ENCODE measurements around the gene TSLP. TPM values are rescaled to one million over a fixed set of nuclear protein-coding genes. Genes with fewer than 3 reads are reported as not detected.

TSLP gene
- total and polyA plus RNA-seq, 2 donors (not counting 3 experiments of a cell fraction or from before 2014, with no cell fraction given), result not detected

GRCh38 chr5:111119856-111120255 lies 48.3 kb downstream of the TSLP start:
- Histone ChIP-seq H3K36me3 (ENCODE audit: control insufficient read depth in 2 of 2, extremely low read depth in 1 of 2, insufficient read depth in 2 of 2, low read length in 2 of 2) (peaks cover 1 to 27% of the 10 kb centered on the region in 2 experiments), H3K4me3 (replicated peaks in 1 of 3; ENCODE audit: insufficient read depth in 1 of 3, low read depth in 1 of 3, low read length in 3 of 3) (no peak overlapping the region), H3K79me2 (ENCODE audit: control insufficient read depth, insufficient read depth, low read length) (no peaks in the 10 kb centered on the region), H3K4me2 (ENCODE audit: insufficient read depth, low read length) (no peak overlapping the region), H3K9me1 (replicated peaks; ENCODE audit: control insufficient read depth, extremely low read depth, insufficient read depth, low read length) (no peaks in the 10 kb centered on the region), H3K27ac (ENCODE audit: insufficient read depth, low read depth, low read length) (no peak overlapping the region), H3K4me1 (ENCODE audit: control insufficient read depth, extremely low read depth, insufficient read depth, low read length) (no peaks in the 10 kb centered on the region), H4K20me1 (replicated peaks; ENCODE audit: control insufficient read depth, extremely low read depth, insufficient read depth, low read length) (peaks cover 3% of the 10 kb centered on the region), H3K9ac (replicated peaks; ENCODE audit: extremely low read depth, insufficient read depth, low read length) (no peak overlapping the region), H3K9me3 (replicated peaks; ENCODE audit: control insufficient read depth, insufficient read depth, low read length) (no peaks in the 10 kb centered on the region), H3K27me3 (ENCODE audit: control insufficient read depth in 2 of 2, insufficient read depth in 2 of 2, low read length in 2 of 2) (no peaks in the 10 kb centered on the region), H2AFZ (ENCODE audit: low read depth, low read length) (no peak overlapping the region)
- POLR2A ChIA-PET, result no interaction called here
- CTCF ChIA-PET, result no interaction called here
- no peak for DNase-seq (ENCODE audit: low read depth, low spot score)
- intact Hi-C loops (cut with micrococcal nuclease), result no loop called here
- dilution Hi-C loops (cut with MboI; ENCODE audit: extremely low pct_ligation_motif_present, low sequenced_read_pairs), result no loop called here
- no peak for FAIRE-seq
- BruUV-seq (replicated peaks), result no TSS peak
- TF ChIP-seq POLR2A (IDR thresholded peaks at IDR 0.05; ENCODE audit: low read depth, low read length), result no peak
- no peak for TF ChIP-seq POLR2AphosphoS5 (IDR thresholded peaks at IDR 0.05; ENCODE audit: insufficient read depth, low read depth, low read length)
- TF ChIP-seq GATA2 (IDR thresholded peaks at IDR 0.05; ENCODE audit: insufficient read depth, insufficient read length, low read depth, low read length), result no peak
- no peak for TF ChIP-seq FOS (IDR thresholded peaks at IDR 0.05; ENCODE audit: borderline replicate concordance, insufficient read depth, low read length)
- TF ChIP-seq MYC (IDR thresholded peaks at IDR 0.05; ENCODE audit: low read depth, low read length), result no peak

GRCh38 chr5:111120911-111121310 lies 49.4 kb downstream of the TSLP start:
- FAIRE-seq, result no peak
- ChIA-PET POLR2A (no interaction called here), CTCF (no interaction called here)
- Histone ChIP-seq H4K20me1 (replicated peaks; ENCODE audit: control insufficient read depth, extremely low read depth, insufficient read depth, low read length) (peaks cover 3% of the 10 kb centered on the region), H2AFZ (ENCODE audit: low read depth, low read length) (no peak overlapping the region), H3K9me3 (replicated peaks; ENCODE audit: control insufficient read depth, insufficient read depth, low read length) (no peaks in the 10 kb centered on the region), H3K9me1 (replicated peaks; ENCODE audit: control insufficient read depth, extremely low read depth, insufficient read depth, low read length) (no peaks in the 10 kb centered on the region), H3K36me3 (ENCODE audit: control insufficient read depth in 2 of 2, extremely low read depth in 1 of 2, insufficient read depth in 2 of 2, low read length in 2 of 2) (peaks cover 3 to 29% of the 10 kb centered on the region in 2 experiments), H3K27ac (ENCODE audit: insufficient read depth, low read depth, low read length) (no peak overlapping the region), H3K4me1 (ENCODE audit: control insufficient read depth, extremely low read depth, insufficient read depth, low read length) (no peaks in the 10 kb centered on the region), H3K27me3 (ENCODE audit: control insufficient read depth in 2 of 2, insufficient read depth in 2 of 2, low read length in 2 of 2) (no peaks in the 10 kb centered on the region), H3K79me2 (ENCODE audit: control insufficient read depth, insufficient read depth, low read length) (no peaks in the 10 kb centered on the region), H3K9ac (replicated peaks; ENCODE audit: extremely low read depth, insufficient read depth, low read length) (no peak overlapping the region), H3K4me3 (replicated peaks in 1 of 3; ENCODE audit: insufficient read depth in 1 of 3, low read depth in 1 of 3, low read length in 3 of 3) (no peak overlapping the region), H3K4me2 (ENCODE audit: insufficient read depth, low read length) (no peak overlapping the region)
- BruUV-seq (replicated peaks), result no TSS peak
- TF ChIP-seq MAX (IDR thresholded peaks at IDR 0.05; ENCODE audit: insufficient read depth, insufficient read length) (no peak), CTCF (IDR thresholded peaks at IDR 0.05; ENCODE audit: extremely low read depth in 1 of 2, insufficient read depth in 1 of 2, low read depth in 1 of 2, low read length in 2 of 2) (no peak), POLR2AphosphoS5 (IDR thresholded peaks at IDR 0.05; ENCODE audit: insufficient read depth, low read depth, low read length) (no peak), POLR2A (IDR thresholded peaks at IDR 0.05; ENCODE audit: low read depth, low read length) (no peak)
- dilution Hi-C loops (cut with MboI; ENCODE audit: extremely low pct_ligation_motif_present, low sequenced_read_pairs), result no loop called here
- intact Hi-C loops (cut with micrococcal nuclease), result no loop called here
- no peak for DNase-seq (ENCODE audit: low read depth, low spot score)
